Retinal pigment epithelial cell (primary cell): ENCODE data around the gene MIEN1.
"Not testable (repeated sequence)": the region's sequence is repeated elsewhere in the genome, so short reads cannot be mapped to it uniquely, and the experiment has no call there.

Experiments used
- DNase-seq: peaks from one replicate; pipeline ENCODE4 v3.0.0-alpha.2; 2010; ENCODE audit warnings: low read depth
- H3K4me3 ChIP-seq: 2 replicates; pipeline ENCODE4 v1.5.1; 2011; ENCODE audit warnings: mild to moderate bottlenecking, low read length, control low read depth, moderate library complexity
- TF ChIP-seq, protein P1 (sequence below): conservative IDR thresholded peaks from 2 replicates; pipeline ENCODE4 v1.5.1; 2011; ENCODE audit warnings: low read depth, low read length, control low read depth, inconsistent platforms

MIEN1 gene

GRCh38 chr17:39727556-39727955, 2.8 kb downstream of the MIEN1 start:
- TF ChIP-seq, protein P1, sequence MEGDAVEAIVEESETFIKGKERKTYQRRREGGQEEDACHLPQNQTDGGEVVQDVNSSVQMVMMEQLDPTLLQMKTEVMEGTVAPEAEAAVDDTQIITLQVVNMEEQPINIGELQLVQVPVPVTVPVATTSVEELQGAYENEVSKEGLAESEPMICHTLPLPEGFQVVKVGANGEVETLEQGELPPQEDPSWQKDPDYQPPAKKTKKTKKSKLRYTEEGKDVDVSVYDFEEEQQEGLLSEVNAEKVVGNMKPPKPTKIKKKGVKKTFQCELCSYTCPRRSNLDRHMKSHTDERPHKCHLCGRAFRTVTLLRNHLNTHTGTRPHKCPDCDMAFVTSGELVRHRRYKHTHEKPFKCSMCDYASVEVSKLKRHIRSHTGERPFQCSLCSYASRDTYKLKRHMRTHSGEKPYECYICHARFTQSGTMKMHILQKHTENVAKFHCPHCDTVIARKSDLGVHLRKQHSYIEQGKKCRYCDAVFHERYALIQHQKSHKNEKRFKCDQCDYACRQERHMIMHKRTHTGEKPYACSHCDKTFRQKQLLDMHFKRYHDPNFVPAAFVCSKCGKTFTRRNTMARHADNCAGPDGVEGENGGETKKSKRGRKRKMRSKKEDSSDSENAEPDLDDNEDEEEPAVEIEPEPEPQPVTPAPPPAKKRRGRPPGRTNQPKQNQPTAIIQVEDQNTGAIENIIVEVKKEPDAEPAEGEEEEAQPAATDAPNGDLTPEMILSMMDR = no peak
- DNase-seq = no peak
- no peak overlapping the region for H3K4me3 ChIP-seq

DNA sequence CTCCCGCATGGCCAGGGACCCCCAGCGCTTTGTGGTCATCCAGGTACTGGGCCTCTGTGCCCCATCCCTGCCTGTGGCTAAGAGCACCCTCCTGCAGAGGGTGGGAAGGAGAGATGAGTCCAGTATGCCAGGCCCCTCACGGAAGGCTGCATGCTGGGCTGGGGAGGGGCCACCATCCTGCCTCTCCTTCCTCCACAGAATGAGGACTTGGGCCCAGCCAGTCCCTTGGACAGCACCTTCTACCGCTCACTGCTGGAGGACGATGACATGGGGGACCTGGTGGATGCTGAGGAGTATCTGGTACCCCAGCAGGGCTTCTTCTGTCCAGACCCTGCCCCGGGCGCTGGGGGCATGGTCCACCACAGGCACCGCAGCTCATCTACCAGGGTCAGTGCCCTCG, 3.7 kb downstream of the MIEN1 start:
- TF ChIP-seq, protein P1 = no peak
- no peak overlapping the region for H3K4me3 ChIP-seq
- no peak for DNase-seq

DNA sequence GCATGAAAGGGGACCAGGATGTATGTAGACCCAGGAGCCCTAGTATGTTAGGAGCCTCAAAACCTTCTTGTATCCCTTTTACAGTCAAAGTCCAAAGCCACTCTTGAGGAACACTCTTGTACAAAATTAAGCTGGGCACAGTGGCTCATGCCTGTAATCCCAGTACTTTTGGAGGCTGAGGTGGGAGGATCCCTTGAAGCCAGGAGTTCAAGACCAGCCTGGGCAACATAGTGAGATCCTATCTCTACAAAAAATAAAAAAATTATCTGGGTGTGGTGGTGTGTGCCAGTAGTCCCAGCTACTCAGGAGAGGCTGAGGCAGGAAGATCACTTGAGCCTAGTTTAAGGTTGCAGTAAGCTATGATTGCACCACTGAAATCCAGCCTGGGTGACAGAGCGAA, 4.4 kb downstream of the MIEN1 start:
- DNase-seq, H3K4me3 ChIP-seq: not testable (repeated sequence)

GRCh38 chr17:39724731-39725130, 5.6 kb downstream of the MIEN1 start:
- no peak for DNase-seq
- TF ChIP-seq, protein P1 = no peak
- H3K4me3 ChIP-seq = no peak overlapping the region

DNA sequence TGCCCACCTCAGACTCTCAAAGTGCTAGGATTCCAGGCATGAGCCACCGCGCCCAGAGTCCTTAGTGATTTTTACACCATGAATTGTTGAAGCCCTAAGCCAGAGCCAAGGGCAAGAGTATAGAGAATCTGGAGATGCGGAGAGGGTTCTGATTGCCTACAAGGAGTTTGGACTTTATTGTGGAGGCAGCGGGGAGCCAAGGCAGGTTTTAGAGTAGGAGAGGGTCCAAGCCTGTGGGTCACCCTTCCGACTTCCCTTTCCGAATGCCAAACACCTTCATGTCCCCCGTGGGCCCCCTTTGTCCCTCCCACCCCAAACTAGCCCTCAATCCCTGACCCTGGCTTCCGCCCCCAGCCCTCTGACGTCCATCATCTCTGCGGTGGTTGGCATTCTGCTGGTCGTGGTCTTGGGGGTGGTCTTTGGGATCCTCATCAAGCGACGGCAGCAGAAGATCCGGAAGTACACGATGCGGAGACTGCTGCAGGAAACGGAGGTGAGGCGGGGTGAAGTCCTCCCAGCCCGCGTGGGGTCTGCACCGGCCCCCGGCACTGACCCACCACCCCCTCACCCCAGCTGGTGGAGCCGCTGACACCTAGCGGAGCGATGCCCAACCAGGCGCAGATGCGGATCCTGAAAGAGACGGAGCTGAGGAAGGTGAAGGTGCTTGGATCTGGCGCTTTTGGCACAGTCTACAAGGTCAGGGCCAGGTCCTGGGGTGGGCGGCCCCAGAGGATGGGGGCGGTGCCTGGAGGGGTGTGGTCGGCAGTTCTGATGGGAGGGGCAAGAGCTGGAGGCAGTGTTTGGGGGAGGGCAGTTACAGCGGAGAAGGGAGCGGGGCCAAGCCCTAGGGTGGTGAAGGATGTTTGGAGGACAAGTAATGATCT, 7.1 kb downstream of the MIEN1 start:
- TF ChIP-seq, protein P1 = no peak
- no peak for DNase-seq
- H3K4me3 ChIP-seq = no peak overlapping the region

DNA sequence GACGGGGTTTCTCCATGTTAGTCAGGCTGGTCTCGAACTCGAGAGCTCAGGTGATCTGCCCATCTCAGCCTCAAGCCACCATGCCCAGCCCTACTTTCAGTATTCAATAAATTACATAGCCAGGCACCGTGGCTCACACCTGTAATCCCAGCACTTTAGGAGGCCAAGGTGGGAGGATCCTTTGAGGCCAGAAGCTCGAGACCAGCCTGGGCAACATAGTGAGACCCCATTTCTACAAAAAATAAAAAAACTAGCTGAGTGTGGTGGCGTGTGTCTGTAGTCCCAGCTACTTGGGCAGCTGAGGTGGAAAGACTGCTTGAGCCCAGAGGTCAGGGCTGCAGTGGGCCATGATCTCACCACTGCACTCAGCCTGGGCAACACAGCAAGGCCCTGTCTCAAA, 8.2 kb downstream of the MIEN1 start:
- TF ChIP-seq, protein P1 = no peak
- no peak overlapping the region for H3K4me3 ChIP-seq
- DNase-seq = no peak

- H3K4me3 ChIP-seq = no peak overlapping the region
- TF ChIP-seq, protein P1 = no peak
- no peak for DNase-seq
These were observed 10.6 kb downstream of the MIEN1 start for GRCh38 chr17:39719563-39720355.
